Astrocyte of the hippocampus (primary cell): ENCODE results near the gene CCNQ.
"Not testable (repeated sequence)": the region's sequence is repeated elsewhere in the genome, so short reads cannot be mapped to it uniquely, and the experiment has no call there.

Source experiments
- DNase-seq: peaks from one replicate; pipeline ENCODE4 v3.0.0; 2011; ENCODE audit warnings: low read depth, low spot score

The CCNQ gene

GRCh38 chrX:153623310-153624029 is 24.5 kb upstream of the CCNQ start:
- DNase-seq, result no peak

- no peak for DNase-seq
Measured at GRCh38 chrX:153622661-153623309, 23.8 kb upstream of the CCNQ start.

DNA sequence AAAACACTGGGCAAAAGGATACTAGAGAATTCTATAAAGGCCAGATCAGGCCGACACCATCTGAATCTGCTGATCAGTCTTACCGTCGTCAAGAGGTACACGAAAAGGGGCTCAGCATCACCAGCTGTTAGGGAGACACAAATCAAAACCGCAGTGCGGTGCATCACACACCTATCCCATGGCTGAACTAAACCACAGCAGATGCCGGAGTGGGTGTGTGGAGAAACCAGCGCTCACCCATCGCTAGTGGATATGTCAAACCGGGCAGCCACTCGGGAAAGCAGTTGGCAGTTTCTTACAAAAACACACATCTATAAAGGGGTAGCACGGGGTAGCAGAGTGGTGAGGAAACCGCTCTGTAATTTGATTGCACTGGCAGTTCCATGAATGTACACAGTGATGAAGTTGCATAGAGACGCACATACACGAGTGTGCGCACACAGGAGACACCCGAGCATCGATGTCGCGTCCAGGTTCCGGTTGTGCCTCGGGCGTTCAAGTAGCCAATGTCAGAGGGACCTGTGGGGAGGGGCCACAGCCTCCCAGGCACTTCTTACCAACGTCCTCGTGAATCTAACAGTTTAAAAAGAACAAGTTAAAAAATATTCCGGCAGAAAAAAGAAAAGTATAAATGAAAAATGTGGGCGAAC is 23.1 kb upstream of the CCNQ start:
- DNase-seq, result no peak

DNA sequence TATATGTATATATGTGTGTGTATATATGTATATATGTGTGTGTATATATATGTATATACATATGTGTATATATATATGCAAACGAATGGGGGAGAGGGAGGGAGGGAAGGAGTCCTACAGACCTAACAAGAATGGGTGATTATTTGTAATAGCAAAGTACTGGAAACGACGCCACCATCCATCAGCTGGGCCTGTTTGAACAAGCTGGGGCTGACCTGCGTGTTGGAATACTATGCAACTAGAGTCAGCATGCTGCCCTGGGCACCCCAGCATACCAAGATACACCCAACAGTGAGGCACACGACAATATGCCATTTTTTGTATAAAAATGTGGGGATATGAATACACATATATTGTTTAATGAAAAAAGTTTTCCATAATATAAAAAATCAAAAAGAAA is 21.6 kb upstream of the CCNQ start:
- no peak for DNase-seq

- no peak for DNase-seq
Measured at GRCh38 chrX:153614818-153615217, 15.9 kb upstream of the CCNQ start.

- DNase-seq, result no peak
Measured at GRCh38 chrX:153612413-153612812, 13.5 kb upstream of the CCNQ start.

GRCh38 chrX:153611298-153612095 is 12.6 kb upstream of the CCNQ start:
- DNase-seq, result no peak

DNA sequence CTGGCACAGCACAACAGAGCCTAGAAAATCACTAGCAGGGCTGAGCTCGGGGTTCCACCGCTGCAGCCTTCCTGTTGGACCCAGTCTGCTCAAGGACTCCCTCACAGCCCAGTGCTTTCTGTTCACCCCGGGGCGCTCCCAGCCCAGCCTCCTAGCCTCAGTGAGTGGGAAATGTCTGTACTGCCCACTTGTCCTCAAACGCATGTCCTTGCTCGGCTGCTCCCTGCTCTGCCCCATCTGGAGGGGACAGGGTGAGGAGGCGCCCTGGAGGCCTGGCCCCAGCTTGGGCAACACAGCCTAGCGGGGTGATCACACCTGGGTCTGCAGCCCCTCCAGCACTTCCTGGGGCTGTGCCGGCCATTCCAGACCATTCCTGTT is 11.9 kb upstream of the CCNQ start:
- DNase-seq, result no peak

DNA sequence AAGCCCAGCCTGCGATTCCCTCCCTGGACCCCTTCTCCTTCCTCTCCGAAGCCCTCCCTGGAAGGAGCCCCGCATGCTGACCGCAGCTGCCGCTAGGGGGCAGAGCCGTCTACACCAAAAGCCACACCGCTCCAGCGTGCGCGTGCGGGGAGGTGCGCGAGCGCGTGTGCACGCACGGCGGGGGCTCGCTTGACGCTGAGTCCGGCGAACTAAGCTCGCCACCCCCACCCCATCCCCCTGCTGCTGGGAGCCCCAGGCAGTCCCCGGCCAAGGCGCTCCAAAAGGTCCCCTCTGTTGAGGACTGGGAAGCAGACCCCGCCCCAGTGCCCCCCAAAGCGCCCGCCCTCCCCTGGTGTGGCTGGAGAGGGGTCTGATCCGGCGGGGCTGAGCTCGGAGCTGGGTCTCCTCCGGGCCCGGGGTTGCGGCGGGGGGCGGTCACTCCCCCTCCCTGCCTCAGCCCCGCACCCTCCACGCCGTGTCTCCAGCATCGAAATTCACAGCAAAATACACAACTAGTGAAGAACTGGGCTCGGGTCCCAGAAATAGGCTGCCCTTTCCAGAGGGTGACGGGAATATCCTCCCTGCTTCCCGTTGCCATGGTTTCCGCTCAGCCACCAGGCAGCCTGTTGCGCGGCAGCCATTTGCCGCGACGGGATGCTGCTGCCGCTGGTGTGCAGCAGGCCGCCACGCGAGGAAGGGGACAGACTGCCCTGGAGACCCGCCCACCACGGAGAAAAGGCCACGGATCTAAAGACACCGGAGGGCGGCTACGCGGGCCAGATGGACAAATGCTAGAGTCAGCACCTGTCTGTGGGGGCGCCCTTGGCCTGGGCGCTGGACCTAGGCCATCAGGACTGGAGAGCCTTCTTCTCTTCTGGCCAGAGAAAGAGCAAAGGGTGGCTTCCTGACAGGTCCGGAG is 11.2 kb upstream of the CCNQ start:
- DNase-seq, result peak; percentile 87

DNA sequence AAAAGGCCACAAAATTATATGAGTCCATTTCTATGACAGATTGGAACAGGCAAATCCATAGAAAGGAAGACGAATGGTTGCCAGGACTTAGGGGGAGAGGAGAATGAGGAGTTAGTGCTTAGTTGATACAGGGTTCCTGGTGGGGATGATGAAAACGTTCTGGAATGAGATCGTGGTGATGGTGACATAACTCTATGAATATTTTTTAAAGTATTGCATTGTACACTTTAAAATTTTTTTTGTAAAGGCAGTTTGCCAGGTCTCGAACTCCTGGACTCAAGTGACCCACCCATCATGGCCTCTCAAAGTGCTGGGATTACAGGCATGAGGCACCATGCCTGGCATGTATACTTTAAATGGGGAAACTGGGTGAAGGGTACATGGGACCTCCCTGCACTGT is 9.9 kb upstream of the CCNQ start:
- DNase-seq, result no peak

DNA sequence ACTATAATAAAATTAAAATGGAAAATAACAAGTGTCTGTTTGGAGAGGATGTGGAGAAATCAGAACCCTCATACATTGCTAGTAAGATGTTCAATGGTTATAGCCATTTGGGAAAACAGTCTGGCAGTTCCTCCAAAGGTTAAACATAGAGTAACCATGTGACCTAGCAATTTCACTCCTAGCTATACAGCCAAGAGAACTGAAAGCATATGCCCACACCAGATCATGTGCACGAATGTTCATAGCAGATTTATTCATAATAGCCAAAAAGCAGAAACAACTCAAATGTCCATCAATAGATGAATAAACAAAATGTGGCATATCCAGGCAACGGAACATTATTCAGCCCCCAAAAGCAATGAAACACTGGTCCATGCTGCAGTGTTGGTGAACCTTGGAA is 9.4 kb upstream of the CCNQ start:
- no peak for DNase-seq

DNA sequence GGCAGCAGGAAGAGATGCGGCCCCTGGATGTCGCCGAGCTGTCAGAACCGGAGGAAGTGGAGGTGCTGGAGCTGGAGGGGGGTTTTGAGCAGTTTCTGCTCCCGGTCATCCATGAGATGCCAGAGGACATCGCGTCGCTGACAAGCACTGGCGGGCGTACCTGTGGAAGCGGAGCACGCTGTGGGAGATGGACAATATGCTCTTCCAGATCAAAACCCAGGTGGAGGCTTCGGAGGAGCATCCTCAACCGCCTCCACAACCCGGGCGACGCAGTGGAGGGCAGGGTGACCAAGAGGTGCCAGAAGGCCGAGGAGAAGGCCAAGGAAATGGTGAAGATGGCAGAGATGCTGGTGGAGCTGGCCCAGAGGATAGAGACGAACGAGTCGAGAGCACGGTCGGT is 7.6 kb upstream of the CCNQ start:
- no peak for DNase-seq

GRCh38 chrX:153604666-153605380 is 5.9 kb upstream of the CCNQ start:
- not testable (repeated sequence) for DNase-seq

- no peak for DNase-seq
Measured at GRCh38 chrX:153603131-153603656, 4.3 kb upstream of the CCNQ start.

DNA sequence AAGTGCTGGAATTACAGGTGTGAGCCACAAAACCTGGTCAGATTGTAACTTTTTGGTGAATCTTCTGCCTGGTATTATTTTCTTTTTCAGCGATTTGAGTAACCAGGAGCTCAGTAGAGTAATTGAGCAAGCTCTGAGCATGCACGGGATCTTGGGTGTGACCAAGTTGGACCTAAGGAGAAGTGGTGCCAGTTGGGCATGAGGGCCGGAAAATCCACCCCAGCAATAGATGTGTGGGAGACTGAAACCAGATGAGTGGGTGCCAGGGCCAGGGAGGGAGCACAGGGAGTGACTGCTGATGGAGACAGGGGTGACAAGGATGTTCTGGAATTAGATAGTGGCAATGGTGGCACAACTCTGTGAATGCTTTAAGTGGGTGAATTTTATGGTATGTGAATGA is 3.7 kb upstream of the CCNQ start:
- DNase-seq, result no peak

- DNase-seq, result no peak
Measured at GRCh38 chrX:153601511-153602110, 2.7 kb upstream of the CCNQ start.

DNA sequence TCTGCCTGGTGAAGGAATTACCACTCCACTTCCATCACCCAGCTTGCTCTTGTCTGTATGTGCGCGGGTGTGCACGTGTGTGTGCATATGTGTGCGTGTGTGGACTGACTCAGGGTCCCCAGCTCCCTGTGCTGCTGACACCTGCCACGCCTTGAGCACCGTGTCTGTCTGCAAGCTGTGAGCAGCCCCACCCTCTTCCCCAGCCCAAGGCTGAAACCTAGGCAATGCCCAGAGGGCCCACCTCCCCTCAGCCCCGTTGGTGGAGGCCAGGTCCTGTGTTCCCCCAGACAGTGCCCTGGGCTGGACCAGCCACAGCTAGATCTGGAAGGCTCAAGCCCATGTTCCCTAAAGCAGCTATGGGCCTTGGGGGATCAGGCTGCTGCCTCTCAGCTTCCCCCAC is 2.0 kb upstream of the CCNQ start:
- no peak for DNase-seq

- DNase-seq, result no peak
Measured at GRCh38 chrX:153600032-153600373, 1.1 kb upstream of the CCNQ start.

- peak; percentile 96 for DNase-seq
Measured at GRCh38 chrX:153599192-153600031, 473 bp upstream of the CCNQ start.
